GM19023 (cell line): Measurements from ENCODE around the gene ZFYVE16.
"Not testable (repeated sequence)": the region's sequence is repeated elsewhere in the genome, so short reads cannot be mapped to it uniquely, and the experiment has no call there.

Experiments
- ATAC-seq: cut with Tn5 transposase; IDR thresholded peaks from one replicate; pipeline ENCODE4 v1.9.1; 2021; ENCODE audit warnings: mild to moderate bottlenecking, moderate library complexity; ENCODE audit not compliant: unreplicated experiment

The ZFYVE16 gene

GRCh38 chr5:80407735-80408483 is at the start of gene ZFYVE16:
Gene ZFYVE16 (plus strand): TSS chr5:80408064. CDS start chr5:80434148, 26,084 bp downstream.
- peak; percentile 89 for ATAC-seq

GRCh38 chr5:80360914-80361444 is 46.9 kb upstream of the ZFYVE16 start:
- ATAC-seq = no peak

- no peak for ATAC-seq
Measured at GRCh38 chr5:80364892-80365291, 43.0 kb upstream of the ZFYVE16 start.

DNA sequence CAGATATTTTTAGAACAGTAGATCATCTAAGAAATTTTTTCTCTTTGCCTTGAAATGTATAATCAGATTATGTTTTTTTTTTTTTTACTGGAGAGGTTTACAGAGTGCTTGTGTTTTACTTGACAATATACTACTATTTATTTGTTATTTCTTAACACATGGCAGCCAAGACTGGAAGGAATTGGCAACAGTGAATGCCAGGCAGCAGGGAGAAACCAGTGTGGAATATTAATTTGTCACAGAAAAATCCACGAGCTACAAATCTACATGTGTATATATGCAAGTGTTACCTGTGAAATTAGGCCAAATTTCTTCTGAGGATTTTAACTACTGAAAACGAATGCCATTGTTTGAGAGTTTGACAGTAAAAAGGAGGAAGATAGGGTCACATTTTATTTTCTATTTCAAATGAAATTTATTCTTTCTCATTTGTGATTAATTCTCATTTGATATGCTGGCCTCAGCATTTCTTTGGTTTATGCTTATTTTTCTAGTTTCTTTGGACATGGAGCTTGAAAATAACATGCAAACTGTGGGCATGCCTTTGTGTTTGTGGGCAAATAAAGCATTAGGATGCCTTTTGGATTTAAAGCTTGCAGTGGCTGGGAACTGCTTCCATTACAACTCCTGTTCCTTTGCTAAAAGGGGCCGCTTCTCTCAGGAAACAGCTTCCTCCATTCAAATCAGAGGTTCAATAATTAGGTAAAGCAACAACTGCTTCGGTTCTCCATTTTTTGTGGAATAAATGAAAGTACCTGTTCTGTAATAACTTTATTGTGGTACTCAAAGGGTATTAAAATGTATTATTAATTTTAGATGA is 39.0 kb upstream of the ZFYVE16 start:
- ATAC-seq = no peak

- no peak for ATAC-seq
Measured at GRCh38 chr5:80369521-80369920, 38.3 kb upstream of the ZFYVE16 start.

DNA sequence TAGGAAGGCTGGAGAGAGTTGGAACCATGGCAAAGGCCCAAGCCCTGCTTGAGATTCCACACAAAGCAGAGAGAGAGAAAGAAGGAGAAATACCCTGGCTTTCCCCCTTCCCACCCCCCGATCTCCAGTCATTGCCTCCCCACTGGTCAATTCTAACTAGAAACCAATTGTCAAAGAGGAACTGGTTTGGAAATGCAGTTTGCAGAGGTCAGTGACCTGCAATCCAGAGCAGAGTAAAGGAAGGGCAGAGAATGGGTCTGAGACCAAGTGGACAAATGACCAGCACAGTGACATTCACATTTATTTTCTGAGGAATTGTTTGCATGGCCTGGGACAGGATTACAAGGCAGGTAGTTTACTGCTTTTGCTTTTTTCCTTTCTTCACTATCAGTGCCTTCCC is 37.5 kb upstream of the ZFYVE16 start:
- ATAC-seq = no peak

DNA sequence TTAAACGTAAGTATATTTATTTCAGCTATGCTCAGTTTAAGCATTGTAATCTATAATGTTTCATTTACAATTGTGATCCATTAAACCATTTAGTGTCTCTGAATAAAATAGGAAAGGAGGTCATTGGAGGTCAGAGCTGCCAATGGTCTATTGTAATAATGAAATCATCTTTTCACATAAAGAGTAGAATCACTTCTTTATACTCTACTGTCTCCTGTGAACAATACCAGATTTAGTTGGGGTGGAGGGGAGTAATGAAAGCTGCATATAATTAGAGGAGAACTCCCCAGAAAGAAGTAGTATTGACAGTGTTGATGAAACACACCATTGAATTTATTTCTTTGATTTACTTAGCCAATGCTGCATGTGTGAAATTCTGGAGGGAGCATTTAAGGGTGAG is 35.1 kb upstream of the ZFYVE16 start:
- ATAC-seq = no peak

DNA sequence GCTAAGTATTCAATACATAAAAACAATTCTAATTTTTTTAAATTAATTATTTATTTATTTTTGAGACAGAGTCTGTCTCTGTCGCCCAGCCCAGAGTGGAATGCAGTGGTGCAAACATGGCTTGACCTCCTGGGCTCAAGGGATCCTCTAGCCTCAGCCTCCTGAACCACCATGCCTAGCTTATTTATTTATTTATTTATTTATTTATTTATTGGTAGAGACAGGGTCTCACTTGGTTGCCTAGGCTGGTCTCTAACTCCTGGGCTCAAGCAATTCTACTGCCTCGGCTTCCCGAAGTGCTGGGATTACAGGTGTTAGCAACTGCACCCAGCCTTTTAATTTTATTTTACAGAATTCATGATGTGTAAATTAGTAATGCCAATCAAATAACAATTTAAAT is 33.7 kb upstream of the ZFYVE16 start:
- no peak for ATAC-seq

DNA sequence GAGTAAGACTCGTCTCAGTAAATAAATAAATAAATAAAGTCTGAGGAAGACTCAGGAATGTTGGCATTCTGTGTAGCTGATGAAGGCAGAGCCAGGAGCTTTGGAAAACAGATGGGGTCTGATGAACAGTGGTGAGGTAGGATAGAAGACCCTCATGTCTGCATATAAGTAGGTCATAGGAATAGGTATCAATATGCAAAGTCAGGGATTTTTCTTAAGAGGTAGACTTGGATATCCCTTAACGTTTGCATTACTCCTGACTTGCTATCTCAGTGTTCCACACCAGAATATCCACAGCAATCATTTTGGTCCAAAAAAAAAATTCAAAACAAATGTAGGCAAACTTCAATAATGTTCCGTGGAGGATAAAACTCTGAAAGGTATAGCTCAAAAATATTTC is 31.3 kb upstream of the ZFYVE16 start:
- ATAC-seq = no peak

GRCh38 chr5:80382488-80382887 is 25.4 kb upstream of the ZFYVE16 start:
- ATAC-seq = no peak

- no peak for ATAC-seq
Measured at GRCh38 chr5:80387063-80387768, 20.6 kb upstream of the ZFYVE16 start.

GRCh38 chr5:80389580-80389979 is 18.3 kb upstream of the ZFYVE16 start:
- no peak for ATAC-seq

DNA sequence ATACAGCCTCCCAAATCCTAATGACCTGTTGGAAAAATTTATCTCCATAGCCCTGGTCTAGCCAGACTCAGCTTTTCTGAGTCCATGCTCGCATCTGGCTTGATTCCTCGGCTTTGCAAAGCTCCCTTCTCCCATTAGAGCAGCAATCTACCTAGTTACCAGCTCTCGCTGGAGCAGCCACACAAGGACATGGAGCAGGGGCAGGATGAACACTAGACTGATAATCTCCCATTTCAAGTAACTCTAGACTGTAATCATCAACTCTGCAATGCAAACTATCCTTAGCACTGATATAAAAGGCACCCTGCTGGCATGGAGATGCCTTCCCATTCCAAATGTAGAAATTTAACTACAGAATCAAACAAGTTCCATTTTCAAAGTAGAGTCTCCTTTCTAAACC is 17.5 kb upstream of the ZFYVE16 start:
- not testable (repeated sequence) for ATAC-seq

DNA sequence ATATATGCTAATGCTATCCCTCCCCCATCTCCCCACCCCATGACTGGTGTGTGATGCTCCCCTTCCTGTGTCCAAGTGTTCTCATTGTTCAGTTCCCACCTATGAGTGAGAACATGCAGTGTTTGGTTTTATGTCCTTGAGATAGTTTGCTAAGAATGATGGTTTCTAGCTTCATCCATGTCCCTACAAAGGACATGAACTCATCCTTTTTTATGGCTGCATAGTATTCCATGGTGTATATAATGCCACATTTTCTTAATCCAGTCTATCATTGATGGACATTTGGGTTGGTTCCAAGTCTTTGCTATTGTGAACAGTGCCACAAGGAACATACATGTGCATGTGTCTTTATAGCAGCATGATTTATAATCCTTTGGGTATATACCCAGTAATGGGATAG is 16.6 kb upstream of the ZFYVE16 start:
- not testable (repeated sequence) for ATAC-seq

DNA sequence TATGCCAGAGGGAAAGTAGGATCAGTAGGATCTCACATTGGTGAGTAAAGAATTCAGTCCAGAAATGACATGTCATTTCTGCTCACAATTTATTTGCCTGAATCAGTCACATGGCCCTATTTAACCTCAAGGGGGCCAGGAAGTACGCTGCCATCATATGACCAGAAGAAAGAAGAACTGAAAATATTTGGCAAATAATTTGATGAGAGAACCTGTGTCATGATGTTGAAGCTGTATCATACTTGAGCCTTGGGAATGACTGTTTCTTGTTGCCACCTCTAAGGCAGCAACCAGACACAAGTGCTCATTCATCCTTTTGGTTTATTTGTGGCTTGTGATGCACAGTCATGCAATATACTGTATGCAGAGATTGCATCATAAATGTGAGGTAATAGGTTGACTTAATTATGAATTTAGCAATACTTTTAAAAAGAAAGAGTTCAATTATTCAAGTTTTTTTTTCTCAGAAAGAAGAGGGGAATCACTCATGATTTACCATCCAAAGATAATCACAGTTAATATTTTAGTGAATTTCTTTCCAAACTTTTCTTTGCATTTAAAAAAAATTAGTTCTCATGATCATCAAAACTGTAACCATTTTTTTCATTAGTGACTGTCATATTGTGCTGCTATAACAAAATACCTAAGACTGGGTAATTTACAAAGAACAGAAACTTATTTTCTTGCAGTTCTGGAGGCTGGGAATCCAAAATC is 8.2 kb upstream of the ZFYVE16 start:
- peak; percentile 73 for ATAC-seq

- ATAC-seq = not testable (repeated sequence)
Measured at GRCh38 chr5:80400368-80400767, 7.5 kb upstream of the ZFYVE16 start.

- ATAC-seq = no peak
Measured at GRCh38 chr5:80403782-80404181, 4.1 kb upstream of the ZFYVE16 start.

DNA sequence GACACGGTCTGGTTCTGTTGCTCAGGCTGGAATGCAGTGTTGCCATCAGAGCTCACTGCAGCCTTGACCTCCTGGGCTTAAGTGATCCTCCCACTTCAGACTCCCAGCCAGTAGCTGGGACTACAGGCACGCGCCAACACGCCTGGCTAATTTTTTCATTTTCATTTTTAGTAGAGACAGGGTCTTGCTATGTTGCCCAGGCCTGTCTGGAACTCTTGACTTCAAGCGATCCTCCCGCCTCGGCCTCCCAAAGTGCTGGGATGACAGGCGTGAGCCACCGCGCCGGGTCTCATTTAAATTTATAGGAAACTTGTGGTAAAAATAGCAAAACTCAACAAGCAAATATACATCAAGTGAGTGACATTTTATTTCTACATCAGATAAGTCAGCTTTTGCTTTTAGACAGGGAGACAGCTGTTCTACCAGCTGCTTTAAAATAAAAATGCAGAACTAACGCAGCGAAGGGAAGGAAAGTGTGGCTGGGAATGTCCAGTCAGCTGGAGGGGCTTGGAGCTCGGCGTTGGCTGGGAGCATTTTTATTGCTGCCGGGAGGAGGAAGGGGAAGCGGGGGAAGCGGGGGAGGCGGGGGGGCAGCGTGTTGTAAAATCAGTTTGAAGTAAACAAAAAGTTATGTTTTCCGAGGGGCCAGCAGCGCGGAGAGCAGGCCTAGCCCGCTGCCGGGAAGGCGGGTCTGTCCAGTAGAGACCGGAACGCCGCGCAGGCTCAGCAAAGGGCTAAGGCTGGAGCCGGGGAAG is 707 bp upstream of the ZFYVE16 start:
- peak; percentile 60 for ATAC-seq

GRCh38 chr5:80408484-80409366 is 861 bp downstream of the ZFYVE16 start:
- ATAC-seq = peak; percentile 40
